Naive thymus-derived CD4-positive, alpha-beta T cell (primary cell): ENCODE data around the gene PIM1. TPM values are rescaled to one million over a fixed set of nuclear protein-coding genes. Genes with fewer than 3 reads are reported as not detected.

Source experiments
- ATAC-seq: fragments of 150-1000 bp; cut with Tn5 transposase; 2 replicates; pipeline ENCODE4 v1.10.0; 2021; ENCODE audit warnings: mild to moderate bottlenecking, moderate library complexity
- CTCF ChIA-PET: fragments of 350-600 bp; sonication (Branson Sonifier 250); formaldehyde crosslinking; loops from one replicate; lab custom pipeline; 2021; ENCODE audit warnings: antibody characterized with exemption; lab: Charles Lee
- POLR2A ChIA-PET: fragments of 350-600 bp; sonication (Branson Sonifier 250); formaldehyde crosslinking; loops from one replicate; lab custom pipeline; 2021; ENCODE audit warnings: antibody characterized with exemption, inconsistent platforms; lab: Charles Lee
- DNase-seq, 9 donors: peaks; one replicate each; pipeline versions ENCODE4 v3.0.0 to v3.0.0-alpha.2; 2020 to 2022; ENCODE audit warnings: mixed read lengths in 1 of 9
- H3K27ac ChIP-seq: one replicate; pipeline ENCODE4 v1.7.0; 2013; ENCODE audit warnings: mild to moderate bottlenecking, low read depth, low read length, moderate library complexity
- H3K27me3 ChIP-seq, 2 donors: one replicate each; pipeline ENCODE4 v1.7.0; 2013; ENCODE audit warnings: low read length in 2 of 2, mild to moderate bottlenecking in 2 of 2, moderate library complexity in 2 of 2; ENCODE audit not compliant: control insufficient read depth in 2 of 2, insufficient read depth in 2 of 2
- H3K36me3 ChIP-seq, 3 experiments: 1 replicate in 2 of 3; 2 replicates in 1 of 3; pipeline ENCODE4 v1.7.0; 2013; ENCODE audit warnings: low read length in 3 of 3, mild to moderate bottlenecking in 3 of 3, moderate library complexity in 1 of 3; ENCODE audit not compliant: insufficient read depth in 3 of 3, control insufficient read depth in 2 of 3
- H3K4me1 ChIP-seq, 2 donors: one replicate each; pipeline ENCODE4 v1.7.0; 2013; ENCODE audit warnings: low read length in 2 of 2, mild to moderate bottlenecking in 2 of 2, moderate library complexity in 1 of 2; ENCODE audit not compliant: control insufficient read depth in 2 of 2, insufficient read depth in 2 of 2
- H3K4me3 ChIP-seq: 2 replicates; pipeline ENCODE4 v1.7.0; 2013; ENCODE audit warnings: mild to moderate bottlenecking, low read length
- H3K9me3 ChIP-seq, 3 experiments: 1 replicate in 2 of 3; 2 replicates in 1 of 3; pipeline ENCODE4 v1.7.0; 2013; ENCODE audit warnings: low read length in 3 of 3; ENCODE audit not compliant: control insufficient read depth in 2 of 3
- H3K27ac Mint-ChIP-seq, 9 donors: one replicate each; pipeline ENCODE4 v1.8.0; 2020 to 2022; ENCODE audit warnings: mixed read lengths in 9 of 9, mild to moderate bottlenecking in 8 of 9, moderate library complexity in 5 of 9, inconsistent platforms in 2 of 9
- H3K27me3 Mint-ChIP-seq, 5 donors: one replicate each; pipeline ENCODE4 v1.8.0; 2021 to 2022; ENCODE audit warnings: mixed read lengths in 5 of 5, mild to moderate bottlenecking in 1 of 5
- H3K36me3 Mint-ChIP-seq, 5 donors: one replicate each; pipeline ENCODE4 v1.8.0; 2020 to 2022; ENCODE audit warnings: mixed read lengths in 5 of 5, mild to moderate bottlenecking in 3 of 5, inconsistent platforms in 1 of 5
- H3K4me1 Mint-ChIP-seq, 7 donors: one replicate each; pipeline ENCODE4 v1.8.0; 2020 to 2022; ENCODE audit warnings: mixed read lengths in 7 of 7, mild to moderate bottlenecking in 3 of 7, inconsistent platforms in 1 of 7
- H3K4me3 Mint-ChIP-seq, 10 donors: one replicate each; pipeline ENCODE4 v1.8.0; 2020 to 2022; ENCODE audit warnings: mild to moderate bottlenecking in 10 of 10, mixed read lengths in 10 of 10, moderate library complexity in 6 of 10, inconsistent platforms in 2 of 10
- H3K9me3 Mint-ChIP-seq, 11 donors: one replicate each; pipeline ENCODE4 v1.8.0; 2020 to 2022; ENCODE audit warnings: mixed read lengths in 11 of 11, mild to moderate bottlenecking in 4 of 11, inconsistent platforms in 1 of 11, moderate library complexity in 1 of 11
- intact Hi-C, 2 donors: fragments of 100-400 bp; cut with micrococcal nuclease; formaldehyde crosslinking; loops; one replicate each; pipeline ENCODE4 v1.15.1; 2023
- polyA plus RNA-seq, 2 donors: library from polyadenylated mRNA; unstranded; fragments of 300-500 nt; fragmentation: Illumina TruSeq; gene quantifications; one replicate each; pipeline ENCODE4 v1.2.3, GENCODE V29; 2021
- total RNA-seq, 6 experiments: library from RNA in 5 of 6; stranded (reverse) in 5 of 6; gene quantifications; 1 replicate in 5 of 6; 2 replicates in 1 of 6; pipeline ENCODE4 v1.2.3 and lab custom pipeline; 2021 to 2026

The PIM1 gene
- total and polyA plus RNA-seq, 7 experiments from 2014 or later: 100 to 550 (median 244) TPM

GRCh38 chr6:37204014-37204751, 34.2 kb downstream of the PIM1 start:
- H3K27me3 ChIP-seq: no peaks in the 10 kb centered on the region
- H3K27ac ChIP-seq: no peak overlapping the region
- intact Hi-C loops: no loop called here
- Mint-ChIP-seq H3K27ac (peak overlapping the region in 8 of 9 donors; percentile 1 to 89 (median 15)), H3K36me3 (peaks cover 0 to 8% (median 0%) of the 10 kb centered on the region in 5 donors), H3K27me3 (no peaks in the 10 kb centered on the region), H3K4me1 (peaks cover 37 to 70% (median 61%) of the 10 kb centered on the region in 7 donors), H3K4me3 (peak overlapping the region in 2 of 10 donors; percentile 3 to 19), H3K9me3 (no peaks in the 10 kb centered on the region)
- DNase-seq (no peak), ATAC-seq (no peak)
- ChIA-PET POLR2A (interaction anchor here (0.7 to 10.2 kb wide), 3 partner anchors 21 to 181 kb away, joined by 3 to 89 read pairs (median 9); no protein-coding TSS in a partner anchor), CTCF (interaction anchor here (0.6 to 21.5 kb wide), 7 partner anchors 17 to 1468 kb away, joined by 3 to 639 read pairs (median 4); no protein-coding TSS in a partner anchor)
- H3K9me3 ChIP-seq: no peaks in the 10 kb centered on the region
- peaks cover 39 to 47% of the 10 kb centered on the region in 2 donors for H3K4me1 ChIP-seq
- H3K36me3 ChIP-seq: no peaks in the 10 kb centered on the region
- no peak overlapping the region for H3K4me3 ChIP-seq

GRCh38 chr6:37205175-37205996, 35.4 kb downstream of the PIM1 start:
- peaks cover 46 to 82% (median 72%) of the 10 kb centered on the region in 7 donors for H3K4me1 Mint-ChIP-seq
- ChIA-PET POLR2A (interaction anchor here (0.7 to 10.2 kb wide), 4 partner anchors 31 to 185 kb away, joined by 3 to 89 read pairs (median 4); no protein-coding TSS in a partner anchor), CTCF (interaction anchor here (0.6 to 21.5 kb wide), 6 partner anchors 18 to 181 kb away, joined by 3 to 639 read pairs (median 8); no protein-coding TSS in a partner anchor)
- intact Hi-C loops: no loop called here
- Histone ChIP-seq H3K36me3 (no peaks in the 10 kb centered on the region), H3K4me1 (peaks cover 51 to 59% of the 10 kb centered on the region in 2 donors), H3K27ac (no peak overlapping the region), H3K4me3 (no peak overlapping the region), H3K9me3 (no peaks in the 10 kb centered on the region), H3K27me3 (no peaks in the 10 kb centered on the region)
- no peak for DNase-seq
- peaks cover 0 to 8% (median 0%) of the 10 kb centered on the region in 5 donors for H3K36me3 Mint-ChIP-seq
- H3K27me3 Mint-ChIP-seq: no peaks in the 10 kb centered on the region
- no peaks in the 10 kb centered on the region for H3K9me3 Mint-ChIP-seq
- no peak for ATAC-seq
- peak overlapping the region in 4 of 10 donors; percentile 5 to 37 (median 22) for H3K4me3 Mint-ChIP-seq
- peak overlapping the region in 8 of 9 donors; percentile 15 to 93 (median 65) for H3K27ac Mint-ChIP-seq

GRCh38 chr6:37205997-37206340, 36.0 kb downstream of the PIM1 start:
- no peak for DNase-seq
- H3K4me3 ChIP-seq: no peak overlapping the region
- Mint-ChIP-seq H3K4me1 (peaks cover 46 to 81% (median 76%) of the 10 kb centered on the region in 7 donors), H3K27me3 (no peaks in the 10 kb centered on the region), H3K36me3 (peaks cover 0 to 8% (median 0%) of the 10 kb centered on the region in 5 donors), H3K9me3 (no peaks in the 10 kb centered on the region), H3K4me3 (peak overlapping the region in 4 of 10 donors; percentile 5 to 37 (median 22)), H3K27ac (peak overlapping the region in 8 of 9 donors; percentile 15 to 93 (median 65))
- peaks cover 51 to 59% of the 10 kb centered on the region in 2 donors for H3K4me1 ChIP-seq
- intact Hi-C loops: no loop called here
- no peaks in the 10 kb centered on the region for H3K36me3 ChIP-seq
- ChIA-PET CTCF (interaction anchor here (0.6 to 21.5 kb wide), 5 partner anchors 19 to 182 kb away, joined by 3 to 639 read pairs (median 17); no protein-coding TSS in a partner anchor), POLR2A (interaction anchor here (0.9 to 10.2 kb wide), 4 partner anchors 23 to 186 kb away, joined by 3 to 89 read pairs (median 4); no protein-coding TSS in a partner anchor)
- H3K27me3 ChIP-seq: no peaks in the 10 kb centered on the region
- ATAC-seq: no peak
- no peaks in the 10 kb centered on the region for H3K9me3 ChIP-seq
- no peak overlapping the region for H3K27ac ChIP-seq

GRCh38 chr6:37206622-37207021, 36.7 kb downstream of the PIM1 start:
- peaks cover 0 to 8% (median 0%) of the 10 kb centered on the region in 5 donors for H3K36me3 Mint-ChIP-seq
- Histone ChIP-seq H3K4me3 (no peak overlapping the region), H3K4me1 (peaks cover 49 to 53% of the 10 kb centered on the region in 2 donors), H3K27ac (no peak overlapping the region), H3K9me3 (no peaks in the 10 kb centered on the region), H3K27me3 (no peaks in the 10 kb centered on the region), H3K36me3 (no peaks in the 10 kb centered on the region)
- DNase-seq (no peak), ATAC-seq (no peak)
- peaks cover 46 to 79% (median 73%) of the 10 kb centered on the region in 7 donors for H3K4me1 Mint-ChIP-seq
- POLR2A ChIA-PET: interaction anchor here (0.9 to 4.8 kb wide), 3 partner anchors 24 to 185 kb away, joined by 3 to 74 read pairs (median 5); partner anchors contain the start of gene PIM1
- H3K9me3 Mint-ChIP-seq: no peaks in the 10 kb centered on the region
- no peaks in the 10 kb centered on the region for H3K27me3 Mint-ChIP-seq
- intact Hi-C loops: no loop called here
- H3K4me3 Mint-ChIP-seq: peak overlapping the region in 3 of 10 donors; percentile 11 to 72 (median 35)
- peak overlapping the region in 6 of 9 donors; percentile 28 to 94 (median 77) for H3K27ac Mint-ChIP-seq
- CTCF ChIA-PET: interaction anchor here (2.1 to 21.5 kb wide), 6 partner anchors 7 to 441 kb away, joined by 11 to 639 read pairs (median 19); no protein-coding TSS in a partner anchor

- H3K4me1 ChIP-seq: peaks cover 36 to 39% of the 10 kb centered on the region in 2 donors
- no peaks in the 10 kb centered on the region for H3K27me3 ChIP-seq
- H3K36me3 ChIP-seq: no peaks in the 10 kb centered on the region
- no peaks in the 10 kb centered on the region for H3K9me3 Mint-ChIP-seq
- H3K27me3 Mint-ChIP-seq: no peaks in the 10 kb centered on the region
- peak overlapping the region; percentile 72 to 98 (median 91) for H3K27ac Mint-ChIP-seq
- no peaks in the 10 kb centered on the region for H3K9me3 ChIP-seq
- H3K4me3 Mint-ChIP-seq: peak overlapping the region; percentile 4 to 77 (median 68)
- H3K4me1 Mint-ChIP-seq: peaks cover 36 to 69% (median 64%) of the 10 kb centered on the region in 7 donors
- peak overlapping the region; percentile 23 for H3K27ac ChIP-seq
- ChIA-PET POLR2A (interaction anchor here (1.0 to 4.8 kb wide), 7 partner anchors 19 to 190 kb away, joined by 4 to 74 read pairs (median 22); partner anchors contain the start of gene PIM1), CTCF (interaction anchor here (0.6 to 21.5 kb wide), 17 partner anchors 8 to 449 kb away, joined by 3 to 639 read pairs (median 6); partner anchors contain the start of gene PIM1)
- DNase-seq: peak; percentile 67 to 85 (median 82)
- intact Hi-C loops: loop anchor here (1.0 to 2.0 kb wide), 7 partner anchors 17 to 442 kb away; no protein-coding TSS in a partner anchor
- peaks cover 0 to 7% (median 0%) of the 10 kb centered on the region in 5 donors for H3K36me3 Mint-ChIP-seq
- H3K4me3 ChIP-seq: no peak overlapping the region
- ATAC-seq: peak; percentile 87
Observed at GRCh38 chr6:37207903-37208456, 38.0 kb downstream of the PIM1 start.
